Fibroblast of skin of scalp (primary cell): ENCODE data around the gene TOP3A.
A peak's percentile ranks its signal among the peaks of the same experiment; 100 is the strongest.
"Not testable (repeated sequence)": the region's sequence is repeated elsewhere in the genome, so short reads cannot be mapped to it uniquely, and the experiment has no call there.

Experiments
- DNase-seq: peaks from one replicate; pipeline ENCODE4 v3.0.0-alpha.2; 2013

Gene TOP3A

GRCh38 chr17:18323507-18324139, 8.8 kb upstream of the TOP3A start:
- DNase-seq = no peak

DNA sequence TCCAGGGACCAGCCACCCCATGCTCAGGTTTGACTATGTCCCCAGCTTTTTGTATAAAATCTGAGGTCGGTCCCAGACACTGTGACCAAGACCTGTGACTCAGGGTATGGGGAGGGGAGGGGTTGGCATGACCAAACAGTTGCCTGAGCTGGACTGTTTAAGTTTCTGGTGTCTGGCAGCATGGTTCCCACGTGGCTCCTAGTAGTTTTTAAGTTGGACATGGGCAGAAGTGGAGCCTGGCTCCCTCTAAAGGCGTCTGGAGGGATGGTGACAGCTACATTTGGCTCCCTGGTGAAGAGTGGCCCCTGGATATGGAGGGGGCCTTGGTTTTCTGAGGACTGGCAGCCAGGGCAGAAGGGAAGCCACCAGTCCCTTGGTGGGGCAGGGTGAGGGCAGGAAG, 8.2 kb upstream of the TOP3A start:
- DNase-seq = no peak

GRCh38 chr17:18322522-18322921, 7.7 kb upstream of the TOP3A start:
- no peak for DNase-seq

- peak; percentile 22 for DNase-seq
These were observed 6.5 kb upstream of the TOP3A start for GRCh38 chr17:18321309-18321708.

DNA sequence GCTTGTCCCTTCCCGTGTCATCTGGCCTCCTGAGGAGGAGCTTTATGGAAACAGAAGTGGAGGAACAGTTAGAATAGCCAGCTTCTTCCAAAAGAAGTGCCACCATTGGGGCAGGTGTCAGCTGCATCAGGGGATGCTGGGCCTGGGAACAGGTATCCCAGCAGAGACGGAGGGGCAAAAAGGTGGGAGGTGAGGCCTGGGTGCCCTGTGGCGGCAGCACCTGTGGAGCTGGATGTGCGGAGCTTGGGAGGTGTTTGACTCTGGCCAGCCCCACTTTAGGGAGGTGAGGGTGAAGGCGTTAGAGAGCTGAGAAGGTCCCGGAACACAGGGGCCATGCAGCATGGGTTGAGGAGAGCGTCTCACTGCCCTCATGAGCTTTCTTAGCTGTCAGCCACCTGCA, 5.5 kb upstream of the TOP3A start:
- DNase-seq = no peak

- peak; percentile 59 for DNase-seq
These were observed 4.9 kb upstream of the TOP3A start for GRCh38 chr17:18319604-18320256.

DNA sequence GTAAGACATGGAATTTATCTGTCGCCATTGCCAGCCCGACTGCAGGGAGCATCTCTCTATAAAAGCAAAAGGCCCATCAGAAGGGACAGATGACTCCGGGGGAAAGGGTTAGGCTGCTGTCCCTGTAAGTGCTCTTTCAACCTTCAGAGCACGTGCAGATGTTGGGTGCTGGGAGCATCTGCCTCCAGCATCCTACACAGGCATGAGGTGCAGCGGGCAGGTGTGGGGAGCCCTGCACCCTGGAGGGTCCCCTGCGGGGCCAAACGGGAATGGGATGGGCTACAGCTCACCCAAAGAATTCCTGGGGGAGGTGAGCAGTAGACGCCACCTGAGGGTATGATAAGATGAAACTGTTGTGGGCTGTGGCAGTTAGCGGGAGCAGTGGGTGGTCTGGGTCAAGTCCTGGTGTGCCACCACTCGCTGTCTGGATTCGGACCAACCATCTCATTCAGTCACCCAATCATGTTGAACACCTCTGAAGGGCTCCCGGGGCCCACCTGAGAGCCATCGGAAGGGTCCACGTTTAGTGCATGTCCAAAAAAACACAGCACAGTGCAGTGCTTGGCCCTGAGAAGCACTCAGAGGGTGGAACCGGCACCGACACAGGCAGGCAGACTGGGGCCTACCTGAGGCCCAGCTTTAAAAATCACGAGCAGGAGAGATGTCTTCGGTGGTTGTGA, 4.1 kb upstream of the TOP3A start:
- no peak for DNase-seq

DNA sequence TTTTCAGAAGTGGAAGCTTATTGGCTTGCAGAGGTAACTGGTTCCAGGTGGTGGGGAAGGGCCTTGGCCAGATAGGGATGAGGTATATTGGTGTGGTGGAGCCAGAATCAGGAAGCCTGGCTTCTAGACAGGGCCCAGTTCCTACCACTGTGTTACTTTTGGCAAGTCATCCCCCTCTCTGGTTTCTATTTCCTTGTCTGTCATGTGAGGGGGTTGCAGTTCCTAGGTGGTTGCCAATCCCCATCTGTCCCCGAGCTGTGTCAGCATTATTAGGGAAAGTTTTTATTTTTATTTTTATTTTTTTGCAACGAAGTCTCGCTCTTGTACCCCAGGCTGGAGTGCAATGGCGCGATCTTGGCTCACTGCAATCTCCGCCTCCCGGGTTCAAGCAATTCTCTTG, 3.3 kb upstream of the TOP3A start:
- DNase-seq = no peak

GRCh38 chr17:18315961-18316360, 1.2 kb upstream of the TOP3A start:
- no peak for DNase-seq

DNA sequence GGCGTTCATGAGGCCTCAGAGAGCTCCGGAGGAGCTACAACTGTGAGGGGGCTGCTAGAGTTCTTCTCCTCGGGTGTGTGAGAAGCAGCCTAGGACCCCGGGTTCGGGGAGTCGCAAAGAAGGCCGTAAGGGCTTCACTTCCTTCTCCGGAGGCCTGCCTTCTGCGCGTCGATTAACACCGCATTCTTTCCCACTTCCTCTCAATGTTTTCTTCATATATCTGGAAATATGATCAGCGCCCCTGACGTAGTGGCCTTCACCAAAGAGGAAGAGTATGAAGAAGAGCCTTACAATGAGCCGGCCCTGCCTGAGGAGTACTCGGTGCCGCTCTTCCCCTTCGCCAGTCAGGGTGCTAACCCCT, 748 bp upstream of the TOP3A start:
- DNase-seq = no peak

DNA sequence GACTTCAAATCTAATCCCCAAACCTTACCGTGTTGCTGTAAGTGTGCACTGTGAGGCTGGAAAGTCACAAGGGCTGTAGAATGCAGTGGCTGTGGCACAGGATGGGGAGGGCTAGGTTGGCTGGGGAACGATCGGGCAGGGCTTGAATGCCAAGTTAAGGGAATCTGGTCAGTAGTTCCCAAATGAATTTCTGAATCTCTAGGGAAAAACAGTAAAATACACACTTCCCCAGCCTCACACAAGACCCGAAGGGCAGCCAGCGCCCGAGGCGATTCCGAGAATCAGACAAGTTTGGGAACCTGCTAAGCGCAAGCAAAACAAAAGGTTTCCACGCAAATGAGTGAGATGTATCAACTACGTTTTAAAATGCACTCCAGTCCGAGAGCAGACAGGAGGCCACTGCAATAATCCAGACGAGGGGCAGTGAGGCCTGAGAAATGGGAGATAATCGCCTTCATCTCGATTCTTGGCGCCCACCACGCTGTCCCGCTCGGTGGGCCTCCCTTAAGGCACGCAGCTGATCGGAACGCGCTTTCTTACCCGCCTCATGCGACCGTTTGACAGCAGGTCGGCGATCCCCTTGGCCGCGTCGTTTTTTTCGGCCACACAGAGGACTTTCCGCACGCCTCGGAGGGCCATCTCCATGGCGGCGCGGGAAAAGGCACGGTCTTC, 599 bp downstream of the TOP3A start:
- DNase-seq = no peak

DNA sequence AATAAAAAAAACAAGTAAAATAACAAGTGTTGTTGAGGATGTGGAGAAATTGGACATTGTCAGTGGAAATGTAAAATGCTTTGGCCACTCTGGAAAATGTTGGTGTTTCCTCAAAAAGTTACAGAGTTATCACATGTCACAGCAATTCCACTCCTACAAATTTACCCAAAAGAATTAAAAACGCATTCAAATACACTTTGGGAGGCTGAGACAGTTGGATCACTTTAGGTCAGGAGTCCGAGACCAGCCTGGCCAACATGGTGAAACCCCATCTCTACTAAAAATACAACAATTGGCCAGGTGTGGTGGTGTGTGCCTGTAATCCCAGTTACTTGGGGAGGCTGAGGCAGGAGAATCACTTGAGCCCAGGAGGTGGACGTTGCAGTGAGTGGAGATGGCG, 5.6 kb downstream of the TOP3A start:
- DNase-seq = no peak

DNA sequence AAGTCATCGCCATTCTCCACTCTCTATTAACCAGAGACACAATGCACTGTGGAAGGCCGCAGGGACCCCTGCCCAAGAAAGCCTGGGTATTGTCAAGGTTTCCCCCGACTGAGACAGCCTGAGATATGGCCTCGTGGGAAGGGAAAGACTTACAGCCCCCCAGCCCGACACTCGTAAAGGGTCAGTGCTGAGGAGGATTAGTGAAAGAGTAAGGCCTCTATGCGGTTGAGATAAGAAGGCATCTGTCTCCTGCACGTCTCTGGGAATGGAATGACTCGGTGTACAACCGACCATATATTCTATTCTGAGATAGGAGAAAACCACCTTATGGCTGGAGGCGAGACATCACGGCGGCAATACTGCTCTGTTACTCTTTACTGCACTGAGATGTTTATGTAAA, 11.6 kb downstream of the TOP3A start:
- not testable (repeated sequence) for DNase-seq

- DNase-seq = no peak
These were observed 13.9 kb downstream of the TOP3A start for GRCh38 chr17:18300725-18301480.

DNA sequence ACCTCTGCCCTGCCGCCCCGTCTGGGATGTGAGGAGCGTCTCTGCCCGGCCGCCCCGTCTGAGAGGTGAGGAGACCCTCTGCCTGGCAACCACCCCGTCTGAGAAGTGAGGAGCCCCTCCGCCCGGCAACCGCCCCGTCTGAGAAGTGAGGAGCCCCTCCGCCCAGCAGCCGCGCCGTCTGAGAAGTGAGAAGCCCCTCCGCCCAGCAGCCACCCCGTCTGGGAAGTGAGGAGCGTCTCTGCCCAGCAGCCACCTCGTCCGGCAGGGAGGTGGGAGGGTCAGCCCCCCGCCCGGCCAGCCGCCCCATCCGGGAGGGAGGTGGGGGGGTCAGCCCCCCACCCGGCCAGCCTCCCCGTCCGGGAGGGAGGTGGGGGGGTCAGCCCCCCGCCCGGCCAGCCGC, 16.7 kb downstream of the TOP3A start:
- not testable (repeated sequence) for DNase-seq

DNA sequence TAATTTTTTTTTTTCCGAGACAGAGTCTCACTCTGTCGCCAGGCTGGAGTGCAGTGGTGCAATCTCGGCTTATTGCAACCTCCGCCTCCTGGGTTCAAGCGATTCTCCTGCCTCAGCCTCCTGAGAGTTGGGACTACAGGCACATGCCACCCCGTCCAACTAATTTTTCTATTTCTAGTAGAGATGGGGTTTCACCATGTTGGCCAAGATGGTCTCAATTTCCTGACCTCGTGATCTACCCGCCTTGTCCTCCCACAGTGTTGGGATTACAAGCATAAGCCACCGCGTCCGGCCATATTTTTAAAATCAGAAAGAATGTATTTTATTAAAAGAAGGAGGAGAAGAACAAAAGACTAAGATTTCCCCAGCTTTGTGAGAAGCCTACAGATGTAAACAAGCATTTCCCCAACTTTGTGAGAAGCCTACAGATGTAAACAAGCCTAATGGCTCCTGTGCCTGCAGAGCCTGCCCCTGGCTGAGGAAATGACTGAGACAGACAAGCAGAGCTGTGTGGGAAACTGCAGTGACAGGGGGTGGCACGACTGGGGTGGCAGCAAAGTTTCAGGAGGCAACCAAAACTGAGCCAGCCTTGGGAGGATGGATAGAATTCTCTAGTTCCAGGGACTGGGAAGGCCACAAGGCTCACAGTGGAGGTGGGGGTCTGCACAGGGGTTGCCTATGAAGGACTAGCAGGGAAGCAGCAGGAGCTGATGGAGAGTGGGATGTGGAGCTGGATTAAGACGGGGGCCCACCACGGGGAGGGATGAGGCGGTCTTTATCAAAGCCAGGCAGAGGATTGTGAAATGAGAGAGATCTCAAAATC, 22.9 kb downstream of the TOP3A start:
- DNase-seq = no peak

DNA sequence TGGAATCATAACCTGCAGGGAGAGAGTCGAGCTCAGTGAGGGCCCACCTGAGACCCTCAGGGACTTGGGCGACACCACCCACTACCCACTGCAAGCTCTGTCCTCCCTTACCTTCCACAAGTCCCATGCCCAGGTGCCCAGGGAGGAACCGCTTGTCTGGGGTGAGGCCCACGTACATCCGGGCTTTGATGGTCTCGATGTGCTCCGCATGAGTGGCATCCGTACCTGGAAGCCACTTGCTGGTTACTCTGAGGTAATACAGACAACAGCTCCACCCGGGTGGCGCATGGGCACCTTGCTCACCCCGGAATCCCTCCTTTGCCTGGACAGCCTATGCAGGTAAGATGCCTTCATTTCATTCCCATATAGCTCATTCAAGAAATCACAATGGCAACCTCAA, 29.5 kb downstream of the TOP3A start:
- DNase-seq = no peak

DNA sequence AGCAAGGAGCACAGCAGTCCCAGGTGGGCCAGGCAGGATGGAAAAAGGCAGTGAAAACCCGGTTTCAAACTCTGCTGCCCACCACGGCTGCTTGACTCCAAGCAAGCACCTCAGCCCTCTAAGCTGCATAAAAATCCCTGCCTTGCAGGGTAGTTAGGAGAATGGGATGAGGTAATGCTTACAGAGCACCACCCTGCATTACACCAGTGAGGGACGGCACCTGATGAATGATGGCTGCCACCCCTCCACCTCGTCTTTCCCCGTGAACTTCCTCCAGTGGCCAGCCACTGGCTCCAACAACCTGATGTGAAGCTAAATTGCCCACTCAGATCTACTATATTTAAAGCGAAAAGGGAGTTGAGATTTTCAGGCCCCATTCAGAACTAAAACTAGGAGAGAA, 33.0 kb downstream of the TOP3A start:
- DNase-seq = no peak

DNA sequence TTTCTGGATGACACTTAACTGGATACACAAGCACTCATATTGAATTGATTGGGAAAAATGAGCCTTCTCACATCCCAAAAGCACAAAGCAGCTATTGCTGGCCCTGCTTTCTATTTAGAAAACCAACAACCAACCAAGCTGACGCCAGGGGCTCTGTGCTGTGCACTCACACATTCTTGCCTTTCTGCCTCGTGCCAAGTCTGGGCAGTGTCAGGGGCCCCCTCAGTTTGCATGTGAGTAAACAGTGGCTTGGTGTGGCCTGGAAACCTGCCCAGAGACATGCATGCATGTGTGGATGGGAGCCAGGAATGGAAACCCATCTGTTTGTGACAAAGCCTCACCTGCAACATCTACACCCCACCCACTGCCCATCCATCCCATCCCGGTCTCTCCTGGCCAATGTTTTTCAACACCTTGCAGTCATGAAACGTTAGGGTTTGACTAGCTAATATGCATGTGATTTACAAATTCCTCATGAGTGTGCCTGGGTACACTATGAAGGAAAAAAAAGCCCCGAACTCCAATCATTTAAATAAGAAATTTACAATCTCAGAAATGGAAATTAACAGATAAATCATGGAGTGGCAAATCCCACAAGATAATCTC, 33.9 kb downstream of the TOP3A start:
- no peak for DNase-seq

- no peak for DNase-seq
These were observed 34.5 kb downstream of the TOP3A start for GRCh38 chr17:18280249-18280648.

DNA sequence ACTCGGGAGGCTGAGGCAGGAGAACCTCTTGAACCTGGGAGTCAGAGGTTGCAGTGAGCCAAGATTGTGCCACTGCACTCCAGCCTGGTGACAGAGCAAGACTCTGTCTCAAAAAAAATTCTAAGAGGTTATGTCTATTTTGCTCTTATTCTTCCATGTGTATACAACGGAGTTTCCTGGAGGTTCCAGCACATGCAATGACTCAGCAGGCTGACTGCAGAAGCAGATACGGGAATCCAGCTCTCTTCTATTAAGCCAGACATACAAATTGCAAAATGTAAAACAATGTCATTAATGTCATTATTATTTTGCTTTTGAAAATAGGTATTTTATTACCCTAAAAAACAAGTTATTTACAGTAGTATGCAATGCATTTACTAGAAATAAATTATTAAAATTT, 35.9 kb downstream of the TOP3A start:
- DNase-seq = no peak

DNA sequence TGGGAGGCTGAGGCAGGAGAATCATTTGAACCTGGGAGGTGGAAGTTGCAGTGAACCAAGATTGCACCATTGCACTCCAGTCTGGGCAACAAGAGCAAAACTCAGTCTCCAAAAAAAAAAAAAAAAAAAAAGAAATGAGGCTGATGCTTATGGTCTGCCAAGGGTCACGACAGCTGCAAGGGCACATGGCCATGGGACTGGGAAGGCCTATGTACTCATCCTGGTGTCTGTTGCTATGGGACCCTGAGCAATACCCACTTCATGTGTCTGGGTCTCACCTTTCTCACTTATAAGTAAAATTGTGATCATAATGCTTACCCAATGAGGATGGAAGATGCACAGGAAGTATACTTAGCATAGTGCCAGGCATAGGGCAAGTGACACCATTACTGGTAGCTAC, 37.7 kb downstream of the TOP3A start:
- no peak for DNase-seq
